Activated naive CD4-positive, alpha-beta T cell treated with Interleukin-2 at 50 U/mL for 16 hours (primary cell): ENCODE data around the gene SAA4.

Experiments
- DNase-seq: peaks from one replicate; pipeline ENCODE4 v3.0.0-alpha.2; 2020

The SAA4 gene

DNA sequence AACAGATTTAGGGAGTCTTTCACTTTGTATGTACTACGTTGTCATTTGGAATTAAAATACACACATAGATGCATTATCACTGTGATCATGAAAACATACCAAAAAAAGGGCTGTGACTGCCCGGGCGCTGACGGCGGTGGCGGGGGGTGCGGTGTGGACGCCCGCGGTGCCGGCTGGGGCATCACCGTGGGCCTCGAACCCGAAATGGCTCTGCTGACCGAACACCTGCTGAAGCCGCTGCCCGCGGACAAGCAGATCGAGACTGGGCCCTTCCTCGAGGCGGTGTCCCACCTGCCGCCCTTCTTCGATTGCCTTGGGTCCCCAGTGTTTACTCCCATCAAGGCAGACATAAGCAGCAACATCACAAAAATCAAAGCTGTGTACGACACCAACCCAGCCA lies 47.8 kb downstream of the SAA4 start:
- no peak for DNase-seq
